GM23338 (cell line): ENCODE measurements around the gene DAW1.

Experiments
- CTCF ChIP-seq, 2 experiments: fragments of 200-600 bp in 1 of 2; sonication (generic) in 1 of 2; conservative IDR thresholded peaks; 2 replicates each; pipeline versions ENCODE4 v1.5.1 to v1.6.1; 2016 to 2017; ENCODE audit warnings: antibody characterized with exemption in 2 of 2, low read depth in 2 of 2, mild to moderate bottlenecking in 2 of 2, moderate library complexity in 1 of 2
- ETS1 ChIP-seq: IDR thresholded peaks from 2 replicates; pipeline ENCODE4 v1.6.1; 2016; ENCODE audit warnings: antibody characterized with exemption
- EZH2 ChIP-seq: fragments of 200-600 bp; sonication (generic); IDR thresholded peaks from one replicate; pipeline ENCODE4 v1.8.0; 2017; ENCODE audit warnings: antibody characterized with exemption, mild to moderate bottlenecking, low read depth; ENCODE audit not compliant: unreplicated experiment
- EZH2phosphoT487 ChIP-seq: fragments of 200-600 bp; sonication (generic); IDR thresholded peaks from one replicate; pipeline ENCODE4 v1.8.1; 2018; ENCODE audit warnings: antibody characterized with exemption; ENCODE audit not compliant: unreplicated experiment
- JUNB ChIP-seq: IDR thresholded peaks from one replicate; pipeline ENCODE4 v1.6.1; 2016; ENCODE audit warnings: antibody characterized with exemption; ENCODE audit not compliant: unreplicated experiment
- NANOG ChIP-seq: IDR thresholded peaks from 2 replicates; pipeline ENCODE4 v1.6.1; 2016; ENCODE audit warnings: antibody characterized with exemption, borderline replicate concordance
- POLR2AphosphoS5 ChIP-seq: IDR thresholded peaks from 2 replicates; pipeline ENCODE4 v1.6.1; 2016; ENCODE audit warnings: antibody characterized with exemption, low read depth
- REST ChIP-seq: IDR thresholded peaks from one replicate; pipeline ENCODE4 v1.6.1; 2018; ENCODE audit warnings: antibody characterized with exemption; ENCODE audit not compliant: unreplicated experiment
- ZNF114 ChIP-seq: fragments of 250-450 bp; sonication (Bioruptor Pico); IDR thresholded peaks from 2 replicates; pipeline ENCODE4 v1.5.0; 2020; ENCODE audit warnings: mild to moderate bottlenecking, moderate library complexity
- ZNF462 ChIP-seq: fragments of 250-450 bp; sonication (Bioruptor Pico); IDR thresholded peaks from 2 replicates; pipeline ENCODE4 v1.5.0; 2020; ENCODE audit warnings: mild to moderate bottlenecking, moderate library complexity

GRCh38 chr2:227890495-227891079 lies 19.2 kb downstream of the DAW1 start:
- no peak for TF ChIP-seq ZNF462
- TF ChIP-seq POLR2AphosphoS5 = no peak
- TF ChIP-seq CTCF (conservative IDR thresholded peaks at IDR 0.05; ENCODE audit: low read depth in 2 of 2) = peak; percentile 58 to 68
- no peak for TF ChIP-seq JUNB
- TF ChIP-seq REST = no peak
- no peak for TF ChIP-seq EZH2phosphoT487
- no peak for TF ChIP-seq EZH2
- TF ChIP-seq ZNF114 (CRISPR knock-in tag) = no peak
- TF ChIP-seq NANOG = no peak
- no peak for TF ChIP-seq ETS1
